Endodermal cell (in vitro differentiated cells): ENCODE results near the gene CCDC77. TPM values are rescaled to one million over a fixed set of nuclear protein-coding genes. Genes with fewer than 3 reads are reported as not detected.
"Not testable (repeated sequence)": the region's sequence is repeated elsewhere in the genome, so short reads cannot be mapped to it uniquely, and the experiment has no call there.

ENCODE experiments used
- DNase-seq: peaks from one replicate; pipeline ENCODE4 v3.0.0-alpha.2; 2017
- H3K27ac ChIP-seq: 2 replicates; pipeline ENCODE4 v1.5.1; 2013; ENCODE audit warnings: mild to moderate bottlenecking, low read depth, low read length, moderate library complexity
- H3K27me3 ChIP-seq: 2 replicates; pipeline ENCODE4 v1.6.1; 2013; ENCODE audit warnings: mild to moderate bottlenecking, low read length, moderate library complexity; ENCODE audit not compliant: insufficient read depth, control insufficient read depth, poor library complexity, severe bottlenecking
- H3K36me3 ChIP-seq: 2 replicates; pipeline ENCODE4 v1.7.0; 2013; ENCODE audit warnings: mild to moderate bottlenecking, low read length, moderate library complexity; ENCODE audit not compliant: control insufficient read depth, insufficient read depth
- H3K4me1 ChIP-seq: one replicate; pipeline ENCODE4 v1.7.0; 2013; ENCODE audit warnings: low read length; ENCODE audit not compliant: control insufficient read depth, insufficient read depth
- H3K4me3 ChIP-seq: 2 replicates; pipeline ENCODE4 v1.5.1; 2013; ENCODE audit warnings: mild to moderate bottlenecking, low read length, moderate library complexity
- H3K9ac ChIP-seq: 2 replicates; pipeline ENCODE4 v1.6.1; 2013; ENCODE audit warnings: mild to moderate bottlenecking, low read length, moderate library complexity; ENCODE audit not compliant: poor library complexity, severe bottlenecking; ENCODE audit errors: extremely low read depth
- H3K9me3 ChIP-seq: 2 replicates; pipeline ENCODE4 v1.6.1; 2013; ENCODE audit warnings: mild to moderate bottlenecking, low read length, moderate library complexity; ENCODE audit not compliant: control insufficient read depth
- H3K27ac Mint-ChIP-seq: 2 replicates; pipeline ENCODE4 v1.8.0; 2020; ENCODE audit warnings: mixed read lengths
- H3K27me3 Mint-ChIP-seq: 2 replicates; pipeline ENCODE4 v1.8.0; 2021; ENCODE audit warnings: mild to moderate bottlenecking, mixed read lengths; ENCODE audit not compliant: insufficient read depth
- H3K36me3 Mint-ChIP-seq: 2 replicates; pipeline ENCODE4 v1.8.0; 2020; ENCODE audit warnings: low read depth, mixed read lengths
- H3K4me1 Mint-ChIP-seq: 2 replicates; pipeline ENCODE4 v1.8.0; 2020; ENCODE audit warnings: mixed read lengths
- H3K4me3 Mint-ChIP-seq: 2 replicates; pipeline ENCODE4 v1.8.0; 2020; ENCODE audit warnings: mild to moderate bottlenecking, moderate library complexity, mixed read lengths
- H3K9me3 Mint-ChIP-seq: 2 replicates; pipeline ENCODE4 v1.8.0; 2020; ENCODE audit warnings: mild to moderate bottlenecking, mixed read lengths
- CTCF ChIP-seq: fragments of 200-600 bp; sonication (generic); conservative IDR thresholded peaks from 2 replicates; pipeline ENCODE4 v1.5.0; 2021; ENCODE audit warnings: antibody characterized with exemption, mild to moderate bottlenecking
- WGBS, 2 experiments: methylation state at CpG; one replicate each; pipeline versions ENCODE4 v1.1.5 to v1.1.7; 2013; ENCODE audit warnings: missing lambda C conversion rate in 2 of 2, mixed read lengths in 1 of 2; ENCODE audit not compliant: insufficient coverage in 1 of 2, insufficient read length in 1 of 2; 5-methylcytosine and 5-hydroxymethylcytosine counted together
- total RNA-seq, 2 donors: library from RNA; stranded (reverse); fragmentation: NEBNext Ultra II Directional in 1 of 2; extraction: Animal tissue kit (Norgen Biotek cat#: 25700) in 1 of 2; gene quantifications; 2 replicates in 1 of 2; 3 replicates in 1 of 2; pipeline ENCODE4 v1.2.1, GENCODE V29; 2021

CCDC77 gene
- total RNA-seq, 2 donors from 2014 or later: 26.4 to 39.1 TPM

- Mint-ChIP-seq H3K36me3 (peaks cover 94% of the 10 kb centered on the region), H3K27ac (no peak overlapping the region), H3K4me3 (no peak overlapping the region), H3K4me1 (no peaks in the 10 kb centered on the region), H3K9me3 (peaks cover 51% of the 10 kb centered on the region), H3K27me3 (no peaks in the 10 kb centered on the region)
- WGBS, 2 experiments: 95 to 100% methylated on average over 1 of the region's 1 CpG
- Histone ChIP-seq H3K9me3 (peaks cover 39% of the 10 kb centered on the region), H3K4me3 (no peak overlapping the region), H3K27ac (no peak overlapping the region), H3K4me1 (no peaks in the 10 kb centered on the region), H3K27me3 (no peaks in the 10 kb centered on the region), H3K9ac (no peak overlapping the region), H3K36me3 (peaks cover 92% of the 10 kb centered on the region)
- no peak for DNase-seq
- TF ChIP-seq CTCF: no peak
These were observed 42.4 kb upstream of the CCDC77 start for GRCh38 chr12:359091-359490.

GRCh38 chr12:366820-367219 lies 34.6 kb upstream of the CCDC77 start:
- peaks cover 55% of the 10 kb centered on the region for H3K9me3 Mint-ChIP-seq
- TF ChIP-seq CTCF: no peak

GRCh38 chr12:367972-368371 lies 33.5 kb upstream of the CCDC77 start:
- no peak overlapping the region for H3K9ac ChIP-seq
- Mint-ChIP-seq H3K36me3 (peaks cover 99% of the 10 kb centered on the region), H3K4me1 (no peaks in the 10 kb centered on the region), H3K9me3 (peaks cover 60% of the 10 kb centered on the region), H3K4me3 (no peak overlapping the region), H3K27ac (no peak overlapping the region), H3K27me3 (no peaks in the 10 kb centered on the region)
- peaks cover 69% of the 10 kb centered on the region for H3K36me3 ChIP-seq
- DNase-seq: no peak
- no peaks in the 10 kb centered on the region for H3K27me3 ChIP-seq
- TF ChIP-seq CTCF: no peak
- no peak overlapping the region for H3K4me3 ChIP-seq
- H3K9me3 ChIP-seq: peaks cover 34% of the 10 kb centered on the region
- no peaks in the 10 kb centered on the region for H3K4me1 ChIP-seq
- WGBS, 2 experiments: no CpG with 5 or more reads among the region's 1 CpG
- H3K27ac ChIP-seq: no peak overlapping the region

More at GRCh38 chr12:366820-367219, 34.6 kb upstream of the CCDC77 start:
- peaks cover 42% of the 10 kb centered on the region for H3K9me3 ChIP-seq
- H3K36me3 ChIP-seq: peaks cover 80% of the 10 kb centered on the region
- no peaks in the 10 kb centered on the region for H3K4me1 ChIP-seq
- H3K9ac ChIP-seq: no peak overlapping the region
- Mint-ChIP-seq H3K4me3 (no peak overlapping the region), H3K4me1 (no peaks in the 10 kb centered on the region), H3K36me3 (peaks cover 99% of the 10 kb centered on the region), H3K27me3 (no peaks in the 10 kb centered on the region), H3K27ac (no peak overlapping the region)
- no peak overlapping the region for H3K27ac ChIP-seq
- H3K27me3 ChIP-seq: no peaks in the 10 kb centered on the region
- DNase-seq: no peak
- 97 to 100% methylated on average over 1 to 2 of the region's 2 CpGs for WGBS, 2 experiments
- no peak overlapping the region for H3K4me3 ChIP-seq

- peaks cover 99% of the 10 kb centered on the region for H3K36me3 Mint-ChIP-seq
- H3K9ac ChIP-seq, H3K27ac ChIP-seq, H3K27me3 ChIP-seq, H3K4me3 ChIP-seq, H3K4me3 Mint-ChIP-seq, H3K27me3 Mint-ChIP-seq, H3K4me1 ChIP-seq, DNase-seq, H3K27ac Mint-ChIP-seq, H3K4me1 Mint-ChIP-seq: not testable (repeated sequence)
- Histone ChIP-seq H3K36me3 (peaks cover 49% of the 10 kb centered on the region), H3K9me3 (peaks cover 37% of the 10 kb centered on the region)
- H3K9me3 Mint-ChIP-seq: peaks cover 63% of the 10 kb centered on the region
- 99 to 100% methylated on average over 1 to 4 of the region's 5 CpGs for WGBS, 2 experiments
These were observed 30.5 kb upstream of the CCDC77 start for GRCh38 chr12:370739-371485.
